Mesothelial cell of epicardium (in vitro differentiated cells): Measurements from ENCODE around the gene CACNA1A. TPM values are rescaled to one million over a fixed set of nuclear protein-coding genes. Genes with fewer than 3 reads are reported as not detected.

Experiments
- DNase-seq, 2 experiments: peaks; one replicate each; pipeline ENCODE4 v3.0.0; 2021; ENCODE audit warnings: low spot score in 2 of 2; ENCODE audit not compliant: unreplicated experiment in 2 of 2
- H3K27ac Mint-ChIP-seq: 2 replicates; pipeline ENCODE4 v1.8.0; 2021; ENCODE audit warnings: mixed read lengths
- H3K27me3 Mint-ChIP-seq: 2 replicates; pipeline ENCODE4 v1.8.0; 2021; ENCODE audit warnings: low read depth, mixed read lengths
- H3K36me3 Mint-ChIP-seq: 2 replicates; pipeline ENCODE4 v1.8.0; 2021; ENCODE audit warnings: mixed read lengths
- H3K4me1 Mint-ChIP-seq: 2 replicates; pipeline ENCODE4 v1.8.0; 2021; ENCODE audit warnings: mixed read lengths
- H3K4me3 Mint-ChIP-seq: 2 replicates; pipeline ENCODE4 v1.8.0; 2021; ENCODE audit warnings: mild to moderate bottlenecking, moderate library complexity, mixed read lengths
- H3K9me3 Mint-ChIP-seq: 2 replicates; pipeline ENCODE4 v1.8.0; 2021; ENCODE audit warnings: mixed read lengths
- total RNA-seq: library from RNA; stranded (reverse); gene quantifications from 3 replicates; pipeline ENCODE4 v1.2.1, GENCODE V29; 2021
- TF ChIP-seq, protein P1 (sequence below): fragments of 200-600 bp; sonication (generic); IDR thresholded peaks from one replicate; pipeline ENCODE4 v1.5.0; 2021; ENCODE audit warnings: antibody characterized with exemption; ENCODE audit not compliant: unreplicated experiment

Gene CACNA1A
- total RNA-seq = 0.89 to 1.2 TPM (median 1.0 TPM) in 3 replicates

DNA sequence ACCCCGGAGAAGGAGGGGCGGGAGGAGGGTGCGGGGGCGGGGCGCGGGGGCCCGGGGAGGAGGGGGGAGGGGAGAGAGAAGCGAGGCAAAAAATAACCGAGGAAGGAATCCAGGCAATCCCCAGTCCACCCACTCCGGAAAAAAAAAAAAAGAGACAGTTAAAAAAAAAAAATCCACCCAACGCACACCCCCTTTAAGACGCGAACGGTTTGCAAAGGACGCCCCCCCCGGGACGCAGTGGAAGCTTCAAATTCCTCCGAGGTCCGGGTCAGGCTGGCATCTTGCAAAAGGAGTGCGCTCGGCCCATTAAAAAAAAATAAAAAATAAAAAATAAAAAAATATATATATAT lies at the start of gene CACNA1A:
TSS of gene CACNA1A (minus strand) at position 9 of the 350 bp plus-strand sequence. CDS start 255 bp downstream, outside the sequence.
- Mint-ChIP-seq H3K27me3 (peaks cover 94% of the 10 kb centered on the region), H3K36me3 (no peaks in the 10 kb centered on the region), H3K27ac (no peak within 1 kb of the TSS), H3K4me3 (peak within 1 kb of the TSS; percentile 28), H3K4me1 (no peaks in the 10 kb centered on the region), H3K9me3 (no peaks in the 10 kb centered on the region)
- DNase-seq = no peak
- TF ChIP-seq, protein P1, sequence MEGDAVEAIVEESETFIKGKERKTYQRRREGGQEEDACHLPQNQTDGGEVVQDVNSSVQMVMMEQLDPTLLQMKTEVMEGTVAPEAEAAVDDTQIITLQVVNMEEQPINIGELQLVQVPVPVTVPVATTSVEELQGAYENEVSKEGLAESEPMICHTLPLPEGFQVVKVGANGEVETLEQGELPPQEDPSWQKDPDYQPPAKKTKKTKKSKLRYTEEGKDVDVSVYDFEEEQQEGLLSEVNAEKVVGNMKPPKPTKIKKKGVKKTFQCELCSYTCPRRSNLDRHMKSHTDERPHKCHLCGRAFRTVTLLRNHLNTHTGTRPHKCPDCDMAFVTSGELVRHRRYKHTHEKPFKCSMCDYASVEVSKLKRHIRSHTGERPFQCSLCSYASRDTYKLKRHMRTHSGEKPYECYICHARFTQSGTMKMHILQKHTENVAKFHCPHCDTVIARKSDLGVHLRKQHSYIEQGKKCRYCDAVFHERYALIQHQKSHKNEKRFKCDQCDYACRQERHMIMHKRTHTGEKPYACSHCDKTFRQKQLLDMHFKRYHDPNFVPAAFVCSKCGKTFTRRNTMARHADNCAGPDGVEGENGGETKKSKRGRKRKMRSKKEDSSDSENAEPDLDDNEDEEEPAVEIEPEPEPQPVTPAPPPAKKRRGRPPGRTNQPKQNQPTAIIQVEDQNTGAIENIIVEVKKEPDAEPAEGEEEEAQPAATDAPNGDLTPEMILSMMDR = no peak

DNA sequence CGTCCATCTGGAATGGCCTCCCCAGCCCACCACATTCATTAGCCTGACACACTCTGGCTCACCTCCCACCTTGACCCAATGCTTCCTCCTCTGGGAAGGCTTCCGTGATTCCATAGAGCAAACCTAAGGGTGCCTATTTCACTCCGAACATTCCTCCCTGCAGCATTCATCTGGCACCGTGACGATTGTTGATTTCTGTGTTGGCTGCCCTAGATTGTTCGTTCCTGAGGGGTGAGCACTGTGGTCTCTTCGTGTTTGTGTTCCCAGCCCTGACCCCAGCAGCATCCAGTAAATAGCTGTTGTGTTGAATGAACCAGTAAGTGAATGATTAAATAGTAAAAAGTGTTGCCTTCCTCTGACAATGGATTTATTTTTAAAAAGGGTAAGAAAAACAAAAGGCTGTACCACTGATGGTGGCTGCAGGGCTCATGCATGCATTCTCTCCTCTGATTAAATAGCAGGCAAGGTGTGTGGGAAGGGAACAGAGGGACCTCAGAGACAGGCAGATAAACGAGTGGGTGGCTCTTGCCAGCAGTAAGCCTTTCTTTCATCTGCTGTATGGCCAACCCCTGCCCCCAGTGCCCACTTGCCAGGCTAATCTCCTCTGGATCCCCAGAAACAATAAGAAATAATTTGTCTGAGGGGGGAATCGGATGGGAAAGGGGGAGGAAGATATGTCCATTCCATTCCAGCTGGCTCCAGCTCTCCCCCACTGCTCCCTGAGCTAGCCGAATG lies 48.4 kb upstream of the CACNA1A start:
- Mint-ChIP-seq H3K27me3 (peaks cover 49% of the 10 kb centered on the region), H3K36me3 (no peaks in the 10 kb centered on the region), H3K27ac (no peak overlapping the region), H3K4me3 (no peak overlapping the region), H3K9me3 (no peaks in the 10 kb centered on the region), H3K4me1 (no peaks in the 10 kb centered on the region)
- TF ChIP-seq, protein P1 = no peak
- DNase-seq = no peak

DNA sequence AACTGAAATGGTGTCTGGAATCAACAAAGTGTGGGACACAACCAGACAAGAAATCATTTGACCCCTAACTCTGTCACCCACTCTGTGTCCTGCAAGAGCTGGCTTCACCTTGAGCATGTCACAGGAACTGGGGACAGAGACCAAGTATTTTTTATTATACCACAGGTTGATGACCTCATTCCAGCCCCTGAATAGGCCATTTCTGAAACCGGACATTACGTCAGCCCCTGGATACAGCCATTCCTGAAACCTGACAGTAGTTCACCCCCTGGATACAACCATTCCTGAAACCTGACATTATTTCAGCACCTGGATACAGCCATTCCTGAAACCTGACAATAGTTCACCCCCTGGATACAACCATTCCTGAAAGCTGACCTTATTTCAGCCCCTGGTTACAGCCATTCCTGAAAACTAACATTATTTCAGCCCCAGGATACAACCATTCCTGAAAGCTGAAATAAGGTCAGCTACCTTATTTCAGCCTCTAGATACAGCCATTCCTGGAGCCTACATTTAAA lies 47.7 kb upstream of the CACNA1A start:
- Mint-ChIP-seq H3K9me3 (no peaks in the 10 kb centered on the region), H3K27me3 (peaks cover 53% of the 10 kb centered on the region), H3K36me3 (no peaks in the 10 kb centered on the region), H3K4me3 (no peak overlapping the region), H3K4me1 (no peaks in the 10 kb centered on the region), H3K27ac (no peak overlapping the region)
- TF ChIP-seq, protein P1 = no peak
- no peak for DNase-seq

DNA sequence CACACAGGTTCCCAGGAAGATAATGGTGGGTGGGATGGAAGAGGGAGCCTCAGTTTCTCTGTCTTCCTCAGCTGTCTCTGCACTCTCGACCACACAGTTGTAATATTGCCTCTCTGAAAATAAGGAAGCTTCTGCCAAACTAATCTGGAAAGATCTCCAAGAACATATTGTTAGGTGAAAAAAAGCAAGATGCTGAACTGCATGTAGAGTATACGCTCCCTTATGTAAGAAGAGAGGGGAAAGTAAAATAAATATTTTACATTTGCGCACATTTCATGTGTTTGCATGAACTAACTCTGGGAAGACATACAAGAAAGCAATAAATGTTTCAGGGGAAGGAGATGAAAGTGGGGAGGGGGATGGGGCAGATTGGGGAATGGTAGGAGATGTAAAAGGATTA lies 41.9 kb upstream of the CACNA1A start:
- Mint-ChIP-seq H3K4me1 (no peaks in the 10 kb centered on the region), H3K27ac (no peak overlapping the region), H3K36me3 (no peaks in the 10 kb centered on the region), H3K4me3 (no peak overlapping the region), H3K9me3 (peaks cover 3% of the 10 kb centered on the region), H3K27me3 (peaks cover 25% of the 10 kb centered on the region)
- TF ChIP-seq, protein P1 = no peak
- no peak for DNase-seq

DNA sequence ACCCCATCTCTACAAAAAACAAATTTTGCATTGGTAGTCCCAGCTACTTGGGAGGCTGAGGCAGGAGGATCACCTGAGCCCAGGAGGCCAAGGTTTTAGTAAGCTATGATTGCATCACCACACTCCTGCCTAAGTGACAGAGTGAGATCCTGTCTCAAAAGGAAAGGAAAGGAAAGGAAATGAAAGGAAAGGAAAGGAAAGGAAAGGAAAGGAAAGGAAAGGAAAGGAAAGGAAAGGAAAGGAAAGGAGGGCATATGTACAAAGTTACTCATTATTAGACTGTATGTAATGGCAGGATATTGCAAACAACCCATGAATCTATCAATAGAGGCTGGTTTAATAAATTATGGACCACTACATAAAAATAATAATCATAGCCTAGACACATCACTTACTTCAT lies 40.8 kb upstream of the CACNA1A start:
- no peak overlapping the region for H3K4me3 Mint-ChIP-seq
- no peak overlapping the region for H3K27ac Mint-ChIP-seq
- no peaks in the 10 kb centered on the region for H3K36me3 Mint-ChIP-seq
- H3K27me3 Mint-ChIP-seq = peaks cover 25% of the 10 kb centered on the region
- TF ChIP-seq, protein P1 = no peak
- no peak for DNase-seq
- peaks cover 3% of the 10 kb centered on the region for H3K9me3 Mint-ChIP-seq
- H3K4me1 Mint-ChIP-seq = no peaks in the 10 kb centered on the region
